DLD1 (cell line): Measurements from ENCODE around the gene PFKL.

ENCODE experiments used
- in situ Hi-C: cut with HindIII; loops from 2 replicates; pipeline ENCODE4 v1.10.0; 2017; ENCODE audit warnings: low sequenced_read_pairs

The PFKL gene

GRCh38 chr21:44374601-44375280 is 74.9 kb downstream of the PFKL start:
- in situ Hi-C loops: no loop called here

GRCh38 chr21:44375281-44375651 is 75.4 kb downstream of the PFKL start:
- in situ Hi-C loops: no loop called here

GRCh38 chr21:44375761-44376241 is 75.9 kb downstream of the PFKL start:
- in situ Hi-C loops: no loop called here

GRCh38 chr21:44376606-44377005 is 76.8 kb downstream of the PFKL start:
- in situ Hi-C loops: no loop called here
